HEK293 (cell line): ENCODE results near the gene NAV2.

Experiments
- CTCF ChIA-PET: fragments of 350-600 bp; formaldehyde crosslinking; extraction: SDS; loops from one replicate; lab custom pipeline; 2021; ENCODE audit warnings: antibody characterized with exemption; lab: Yijun Ruan, JAX
- POLR2A ChIA-PET: fragments of 300-600 bp; formaldehyde crosslinking; extraction: SDS; loops from one replicate; lab custom pipeline; 2020; ENCODE audit warnings: antibody characterized with exemption, inconsistent platforms; lab: Yijun Ruan, JAX
- H3K27ac ChIP-seq: fragments of 200-500 bp; sonication (Bioruptor generic); 2 replicates; pipeline ENCODE4 v1.5.1; 2014; ENCODE audit warnings: low read depth, low read length, control low read depth, inconsistent platforms; ENCODE audit errors: extremely low read depth
- H3K36me3 ChIP-seq, 2 experiments: fragments of 200-500 bp in 1 of 2; sonication (Bioruptor generic) in 1 of 2; 1 replicate in 1 of 2; 2 replicates in 1 of 2; pipeline ENCODE4 v1.5.1; 2014 to 2017; ENCODE audit warnings: inconsistent platforms in 2 of 2, low read length in 2 of 2; ENCODE audit not compliant: control insufficient read depth in 2 of 2, insufficient read depth in 1 of 2
- H3K4me1 ChIP-seq: fragments of 200-500 bp; sonication (Bioruptor generic); 2 replicates; pipeline ENCODE4 v1.5.1; 2014; ENCODE audit warnings: mild to moderate bottlenecking, low read length, inconsistent platforms; ENCODE audit not compliant: control insufficient read depth, insufficient read depth
- H3K4me3 ChIP-seq: 2 replicates; pipeline ENCODE4 v1.5.1; 2011; ENCODE audit warnings: low read depth, mild to moderate bottlenecking, control low read depth, low read length, moderate library complexity
- H3K9me3 ChIP-seq: fragments of 200-500 bp; sonication (Bioruptor generic); 2 replicates; pipeline ENCODE4 v1.5.1; 2014; ENCODE audit warnings: low read depth, low read length, inconsistent platforms; ENCODE audit not compliant: control insufficient read depth, insufficient read depth
- AEBP2 ChIP-seq: fragments of 450-650 bp; formaldehyde crosslinking; IDR thresholded peaks from 2 replicates; pipeline ENCODE4 v1.5.1; 2016; ENCODE audit warnings: missing biosample characterization, missing genetic modification characterization, borderline replicate concordance
- HOXD13 ChIP-seq: sonication (generic); formaldehyde crosslinking; IDR thresholded peaks from 2 replicates; pipeline ENCODE4 v1.8.0; 2022; ENCODE audit warnings: missing genetic modification reagents, borderline replicate concordance
- KLF8 ChIP-seq: fragments of 450-650 bp; formaldehyde crosslinking; IDR thresholded peaks from 2 replicates; pipeline ENCODE4 v1.5.1; 2016; ENCODE audit warnings: missing biosample characterization, missing genetic modification characterization
- MEIS1 ChIP-seq: sonication (generic); formaldehyde crosslinking; IDR thresholded peaks from 2 replicates; pipeline ENCODE4 v1.8.1; 2022; ENCODE audit warnings: missing genetic modification reagents, mild to moderate bottlenecking, borderline replicate concordance
- MYNN ChIP-seq: fragments of 450-650 bp; formaldehyde crosslinking; IDR thresholded peaks from 2 replicates; pipeline ENCODE4 v1.5.1; 2016; ENCODE audit warnings: missing biosample characterization, missing genetic modification characterization, borderline replicate concordance
- SETDB1 ChIP-seq: IDR thresholded peaks from one replicate; pipeline ENCODE4 v1.6.1; 2017; ENCODE audit warnings: mild to moderate bottlenecking, low read length, moderate library complexity, mixed read lengths; ENCODE audit not compliant: insufficient read length
- ZNF174 ChIP-seq: fragments of 450-650 bp; formaldehyde crosslinking; IDR thresholded peaks from 2 replicates; pipeline ENCODE4 v1.5.0; 2017; ENCODE audit warnings: missing biosample characterization, mild to moderate bottlenecking, missing genetic modification characterization
- ZNF184 ChIP-seq: fragments of 450-650 bp; IDR thresholded peaks from 2 replicates; pipeline ENCODE4 v1.5.1; 2018; ENCODE audit warnings: missing biosample characterization, mild to moderate bottlenecking, missing genetic modification characterization
- ZNF274 ChIP-seq, 2 experiments: fragments of 200-500 bp in 1 of 2; fragments of 450-650 bp in 1 of 2; sonication (Bioruptor generic) in 1 of 2; formaldehyde crosslinking in 1 of 2; IDR thresholded peaks; 2 replicates each; pipeline versions ENCODE4 v1.5.1 to v1.6.1; 2014 to 2016; ENCODE audit warnings: borderline replicate concordance in 1 of 2, inconsistent platforms in 1 of 2, low read length in 1 of 2, missing biosample characterization in 1 of 2, missing genetic modification characterization in 1 of 2
- ZNF362 ChIP-seq: fragments of 450-650 bp; formaldehyde crosslinking; IDR thresholded peaks from 2 replicates; pipeline ENCODE4 v1.5.1; 2016; ENCODE audit warnings: missing biosample characterization, missing genetic modification characterization
- ZNF544 ChIP-seq: fragments of 450-650 bp; formaldehyde crosslinking; IDR thresholded peaks from 2 replicates; pipeline ENCODE4 v1.5.0; 2017; ENCODE audit warnings: missing biosample characterization, missing genetic modification characterization
- ZNF624 ChIP-seq: fragments of 450-650 bp; formaldehyde crosslinking; IDR thresholded peaks from 2 replicates; pipeline ENCODE4 v1.5.1; 2017; ENCODE audit warnings: missing biosample characterization, missing genetic modification characterization
- ZNF768 ChIP-seq: fragments of 450-650 bp; formaldehyde crosslinking; IDR thresholded peaks from 2 replicates; pipeline ENCODE4 v1.5.1; 2018; ENCODE audit warnings: missing biosample characterization, mild to moderate bottlenecking, missing genetic modification characterization

The NAV2 gene

GRCh38 chr11:19674836-19675235 lies 37.8 kb upstream of the NAV2 start (continued):
- no peak for TF ChIP-seq ZNF184 (tag by site-specific recombination)

DNA sequence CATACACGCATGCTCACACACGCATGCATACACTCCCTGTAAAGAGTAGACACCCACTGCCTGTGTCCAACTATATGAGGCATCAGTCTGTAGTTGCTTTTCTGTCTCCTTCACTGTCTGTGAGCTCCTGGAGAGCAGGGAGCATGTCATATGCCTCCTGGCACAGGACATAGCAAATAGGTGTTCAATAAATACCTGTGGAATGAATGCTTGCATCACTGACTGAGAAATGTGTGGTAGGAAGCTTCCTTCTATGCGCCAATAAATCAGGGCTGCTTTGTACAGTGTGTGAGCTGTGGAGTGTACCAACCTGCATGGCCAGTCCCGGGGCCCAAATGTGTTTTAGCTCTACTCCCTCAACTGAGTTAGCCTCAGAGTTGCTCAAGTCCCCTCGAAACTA lies 37.2 kb upstream of the NAV2 start:
- Histone ChIP-seq H3K27ac (no peak overlapping the region), H3K9me3 (no peaks in the 10 kb centered on the region), H3K36me3 (no peaks in the 10 kb centered on the region), H3K4me1 (peaks cover 4% of the 10 kb centered on the region; the same call in 1 of the 2 replicates), H3K4me3 (no peak overlapping the region)
- CTCF ChIA-PET = interaction anchor here (0.7 to 1.0 kb wide), 2 partner anchors 67 to 229 kb away, joined by 3 read pairs; no protein-coding TSS in a partner anchor
- POLR2A ChIA-PET = no interaction called here
- TF ChIP-seq ZNF274 (IDR thresholded peaks at IDR 0.05; ENCODE audit: low read length) = no peak
- TF ChIP-seq ZNF274 (tag by site-specific recombination; IDR thresholded peaks at IDR 0.05; ENCODE audit: borderline replicate concordance) = no peak
- TF ChIP-seq MYNN = no peak
- no peak for TF ChIP-seq HOXD13 (CRISPR knock-in tag)
- no peak for TF ChIP-seq MEIS1 (CRISPR knock-in tag)
- TF ChIP-seq AEBP2 (tag by site-specific recombination) = no peak

DNA sequence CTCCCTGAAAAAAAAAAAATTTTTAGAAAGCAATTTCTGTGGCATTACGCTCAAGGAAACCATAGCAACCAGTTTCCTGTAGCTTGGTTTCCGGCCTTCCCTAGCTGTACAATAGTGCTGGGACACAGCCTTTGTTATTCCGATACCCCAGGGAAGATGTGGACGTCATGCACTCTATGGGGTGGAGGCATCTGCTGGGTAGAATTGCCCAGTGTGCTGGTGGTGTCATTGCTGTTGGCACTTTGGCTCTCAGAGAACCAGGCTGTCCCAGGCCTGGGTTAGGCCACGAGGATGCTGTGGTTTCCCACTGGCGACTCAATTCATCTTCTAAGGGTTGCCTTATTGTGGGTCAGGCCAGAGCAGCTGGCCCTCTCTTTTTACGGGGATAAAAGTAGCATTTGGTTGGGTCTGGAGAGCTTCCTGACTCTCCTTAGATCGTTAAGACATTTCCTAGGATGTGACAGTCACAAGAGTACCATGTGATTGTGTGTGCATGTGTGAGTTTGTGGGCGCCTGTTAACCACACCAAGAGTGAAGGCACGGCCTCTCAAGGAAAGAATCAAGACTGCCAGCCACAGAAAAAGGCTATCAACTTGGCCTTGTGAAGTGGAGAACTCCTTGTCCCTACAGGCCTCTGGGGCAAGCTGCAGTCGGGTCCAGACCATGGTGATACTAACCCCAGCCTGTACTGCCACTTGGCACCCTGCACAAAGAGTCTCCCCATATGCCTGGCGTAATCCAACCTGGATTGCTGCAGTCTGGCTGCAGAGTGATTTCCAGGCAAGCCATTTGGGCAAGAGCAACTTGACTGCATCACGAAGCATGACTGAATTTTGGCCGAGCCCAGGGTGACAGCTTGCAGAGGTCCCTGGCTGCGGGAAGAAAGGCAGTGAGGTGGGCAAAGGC lies 35.9 kb upstream of the NAV2 start:
- POLR2A ChIA-PET = no interaction called here
- TF ChIP-seq ZNF624 (no peak), ZNF544 (tag by site-specific recombination) (no peak), SETDB1 (no peak)
- CTCF ChIA-PET = interaction anchor here (1.0 kb wide), 1 partner anchor 66 kb away, joined by 3 read pairs; no protein-coding TSS in a partner anchor
- no peak overlapping the region for H3K27ac ChIP-seq
- no peaks in the 10 kb centered on the region for H3K36me3 ChIP-seq
- H3K4me3 ChIP-seq = no peak overlapping the region
- no peaks in the 10 kb centered on the region for H3K9me3 ChIP-seq
- H3K4me1 ChIP-seq = peaks cover 4% of the 10 kb centered on the region; the same call in 1 of the 2 replicates

DNA sequence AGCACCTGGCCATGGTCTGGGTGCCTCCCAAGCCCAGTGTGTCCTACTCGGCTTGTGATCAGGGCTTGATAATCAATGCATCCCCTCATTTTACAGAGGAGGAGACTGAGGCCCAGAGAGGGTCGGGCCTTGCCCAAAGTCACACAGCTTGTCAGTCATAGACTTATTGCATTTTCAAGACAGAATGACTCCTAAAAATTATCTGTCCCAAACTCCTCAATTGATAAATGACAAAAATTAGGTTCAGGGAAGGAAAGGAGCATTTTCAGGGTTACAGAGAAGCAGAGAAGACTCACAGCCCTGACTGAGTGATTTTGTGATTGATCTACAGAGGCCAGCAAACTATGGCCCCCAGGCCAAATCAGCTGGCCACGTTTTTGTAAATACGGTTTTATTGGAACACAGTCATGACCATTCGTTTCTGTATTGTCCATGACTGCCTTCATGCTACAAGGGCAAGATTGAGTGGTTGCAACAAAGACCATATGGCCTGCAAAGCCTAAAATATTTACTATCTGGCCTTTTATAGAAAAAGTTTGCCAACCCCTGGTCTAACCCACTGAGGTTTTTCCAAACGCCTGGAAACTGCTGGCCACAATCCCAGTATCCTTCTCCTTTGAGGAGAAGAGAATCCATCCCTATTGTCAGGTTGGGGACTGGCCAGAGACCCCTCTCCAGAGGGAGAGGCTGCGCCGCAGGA lies 35.1 kb upstream of the NAV2 start:
- TF ChIP-seq ZNF768 (0 out of 2 replicates have a peak, but pooled peaks have one; percentile 25), ZNF362 (tag by site-specific recombination) (no peak), KLF8 (tag by site-specific recombination) (no peak), ZNF174 (tag by site-specific recombination) (no peak)
- TF ChIP-seq, all 188 proteins: peak for 1
- ChIA-PET POLR2A (no interaction called here), CTCF (no interaction called here)
- Histone ChIP-seq H3K9me3 (no peaks in the 10 kb centered on the region), H3K4me1 (peaks cover 4% of the 10 kb centered on the region; the same call in 1 of the 2 replicates), H3K4me3 (no peak overlapping the region), H3K27ac (no peak overlapping the region), H3K36me3 (no peaks in the 10 kb centered on the region)
